GM21717 (cell line): ENCODE measurements around the gene PXDN.

Source experiments
- ATAC-seq: cut with Tn5 transposase; IDR thresholded peaks from one replicate; pipeline ENCODE4 v1.9.1; 2021; ENCODE audit warnings: mild to moderate bottlenecking, moderate library complexity; ENCODE audit not compliant: unreplicated experiment

The PXDN gene

DNA sequence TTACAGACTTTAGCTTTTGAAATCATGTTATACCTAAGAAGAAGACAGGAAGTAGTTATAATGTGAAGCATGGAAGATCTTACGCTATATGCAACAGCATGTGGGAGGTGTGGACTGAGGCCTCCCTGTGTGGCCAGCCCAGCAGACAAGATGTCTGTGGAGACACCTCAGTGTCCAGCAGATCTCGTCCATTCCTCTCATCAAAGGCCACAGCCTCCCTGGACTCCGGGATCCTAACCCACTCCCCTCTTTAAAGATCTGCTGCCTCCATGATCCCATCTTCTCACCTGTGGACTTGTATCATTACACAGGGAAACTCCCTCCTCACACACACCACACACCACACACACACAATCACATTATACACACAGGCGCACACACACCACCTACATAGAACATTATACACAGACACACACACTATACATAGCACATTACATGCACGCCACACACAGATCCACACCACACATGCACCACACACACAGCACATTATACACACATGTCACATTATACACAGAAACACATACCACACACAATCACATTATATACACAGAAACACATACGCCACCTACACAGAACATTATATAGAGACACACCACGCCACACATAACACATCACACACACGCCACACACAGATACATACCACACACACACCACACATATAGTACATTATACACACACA is 89.5 kb downstream of the PXDN start:
- no peak for ATAC-seq

DNA sequence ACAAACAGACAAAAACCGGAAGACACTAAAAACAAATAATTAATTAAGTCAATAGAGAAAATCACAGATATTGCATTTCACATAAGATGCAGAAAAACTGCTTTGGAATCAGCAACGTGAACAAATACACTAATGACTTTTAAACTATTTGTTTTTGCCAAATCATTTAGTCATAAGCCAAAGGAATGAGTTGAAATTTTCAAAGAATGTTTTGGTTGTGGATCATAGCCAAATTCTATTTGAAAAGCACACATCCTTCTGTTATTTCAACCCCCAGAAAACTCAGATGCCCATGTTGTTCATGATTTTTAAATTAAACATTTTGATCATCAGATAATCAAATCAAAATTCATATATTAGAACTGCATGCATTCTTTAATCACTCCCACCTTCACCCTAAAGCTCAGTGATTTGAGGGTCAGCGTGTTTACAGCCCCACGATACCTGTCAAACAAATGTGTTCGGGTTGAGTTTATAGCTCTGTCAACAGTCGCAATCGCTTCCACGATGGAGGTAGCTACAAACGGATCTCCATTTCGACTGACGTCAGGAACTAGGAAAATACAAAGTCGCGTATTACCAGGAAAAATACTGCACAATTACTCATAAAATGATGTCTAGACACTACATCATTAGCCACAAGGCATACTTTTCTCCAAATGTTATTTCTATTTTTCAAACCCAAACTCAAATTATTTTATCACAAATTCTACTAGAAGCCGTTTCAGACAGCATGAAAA is 90.2 kb downstream of the PXDN start:
- ATAC-seq, result no peak

DNA sequence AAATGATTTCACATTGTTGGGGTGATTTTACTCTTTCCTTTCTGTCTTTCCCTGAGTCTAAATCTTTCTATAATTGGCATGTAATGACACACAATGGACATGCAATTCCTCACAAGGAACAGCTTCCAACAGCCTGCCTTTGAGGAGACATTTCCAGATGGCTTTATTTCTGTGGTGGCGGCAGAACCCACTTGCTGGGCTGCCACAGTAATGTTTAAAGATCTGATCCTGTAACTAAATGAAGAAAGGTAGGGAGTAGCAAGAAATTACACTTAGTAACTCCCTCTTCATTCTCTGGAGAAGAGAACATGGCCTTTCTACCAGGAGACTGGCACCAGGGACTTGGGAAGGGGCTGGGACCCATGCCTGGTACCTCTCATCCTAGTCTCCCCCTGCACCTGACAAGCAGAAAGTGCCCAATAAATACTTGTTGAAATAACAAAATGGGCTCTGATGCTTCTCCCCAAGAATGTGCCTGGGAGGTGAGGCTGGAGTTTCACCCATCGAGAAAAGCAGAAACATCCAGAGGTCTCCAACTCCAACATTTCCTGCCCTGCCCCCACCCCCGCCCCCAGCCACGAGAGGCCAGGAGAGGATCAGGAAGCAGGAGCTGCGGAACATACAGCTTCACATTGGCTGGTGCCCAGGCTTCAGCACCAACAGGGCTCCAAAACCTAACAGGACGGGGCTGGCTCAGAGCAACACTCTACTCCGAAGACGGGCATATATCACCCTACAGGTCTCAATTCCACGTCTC is 92.1 kb downstream of the PXDN start:
- no peak for ATAC-seq

DNA sequence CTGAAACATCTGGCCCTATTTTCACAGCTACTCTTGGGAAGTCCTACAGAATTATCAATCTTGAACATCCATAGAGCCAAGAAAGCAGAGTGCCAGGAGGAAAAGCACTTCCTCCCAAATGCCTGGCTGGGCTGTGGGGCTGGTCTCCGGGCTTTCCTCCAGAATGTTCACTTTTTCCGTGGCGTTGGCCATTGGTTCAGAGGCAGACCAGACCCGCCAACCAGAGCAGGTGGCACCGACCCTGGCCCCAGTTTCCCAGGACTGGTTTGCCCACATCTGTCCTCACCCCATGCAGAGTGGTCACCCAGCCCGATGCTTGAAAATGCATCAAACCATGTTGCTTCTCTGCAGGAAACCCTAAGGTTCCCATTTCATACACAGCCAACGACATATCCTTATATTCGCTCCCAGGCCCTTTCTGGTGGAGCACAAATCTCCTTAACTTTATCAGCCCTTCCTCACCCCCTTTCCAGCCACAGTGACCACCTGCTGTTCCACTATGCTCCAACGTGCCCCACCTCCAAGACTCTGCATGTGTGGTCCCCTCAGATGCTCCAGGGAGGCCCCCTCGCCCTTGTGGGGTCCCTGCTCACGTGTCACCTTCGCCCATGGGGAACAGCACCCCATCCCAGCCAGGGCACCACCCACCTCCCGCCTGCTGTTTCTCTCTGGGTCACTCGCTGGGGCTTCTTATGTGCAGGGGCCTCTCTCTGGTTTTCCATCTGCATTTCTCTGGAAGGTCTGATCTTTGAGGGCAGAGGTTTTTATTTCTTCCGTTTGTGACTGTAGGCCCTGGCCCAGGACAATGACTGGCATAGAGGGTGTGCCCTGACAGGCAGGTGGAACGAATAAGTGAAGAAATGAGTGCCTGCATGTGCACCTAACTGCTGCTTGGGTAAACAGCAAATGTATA is 92.9 kb downstream of the PXDN start:
- no peak for ATAC-seq

DNA sequence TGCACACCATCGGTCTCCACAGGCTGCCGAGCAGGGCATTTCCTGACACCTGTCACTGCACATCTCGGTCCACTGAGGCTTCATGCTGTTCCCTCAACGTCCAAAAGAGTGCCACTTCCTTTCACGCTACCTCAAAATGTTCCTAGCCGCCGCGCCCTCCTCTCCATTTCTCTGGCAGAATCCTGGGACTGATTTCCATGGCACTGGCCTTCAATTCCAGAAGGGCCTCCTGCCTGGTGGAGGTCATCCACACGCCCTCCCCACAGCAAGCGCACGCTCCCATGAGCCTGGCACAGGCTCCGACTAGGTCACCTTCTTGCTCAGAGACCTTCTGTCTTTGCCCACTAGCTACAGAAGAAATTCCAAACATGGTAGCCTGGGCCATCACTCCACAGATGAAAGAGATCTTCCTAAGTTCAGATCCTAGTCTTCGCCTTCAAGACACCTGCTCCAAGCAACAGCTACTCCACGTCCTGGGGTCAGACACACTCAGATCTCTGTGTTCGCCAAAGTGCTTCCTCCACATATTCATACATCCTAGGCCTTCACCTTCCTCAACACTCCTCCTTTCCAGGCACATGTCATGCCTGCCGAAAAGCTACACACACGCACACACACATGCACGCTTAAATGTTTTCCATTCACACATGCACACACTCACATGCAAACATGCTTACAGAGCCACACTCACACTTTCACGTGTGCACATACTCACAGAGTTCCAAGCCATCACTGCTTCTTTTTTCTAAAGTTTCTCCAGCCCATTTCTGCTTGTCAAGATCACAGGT is 94.0 kb downstream of the PXDN start:
- no peak for ATAC-seq

DNA sequence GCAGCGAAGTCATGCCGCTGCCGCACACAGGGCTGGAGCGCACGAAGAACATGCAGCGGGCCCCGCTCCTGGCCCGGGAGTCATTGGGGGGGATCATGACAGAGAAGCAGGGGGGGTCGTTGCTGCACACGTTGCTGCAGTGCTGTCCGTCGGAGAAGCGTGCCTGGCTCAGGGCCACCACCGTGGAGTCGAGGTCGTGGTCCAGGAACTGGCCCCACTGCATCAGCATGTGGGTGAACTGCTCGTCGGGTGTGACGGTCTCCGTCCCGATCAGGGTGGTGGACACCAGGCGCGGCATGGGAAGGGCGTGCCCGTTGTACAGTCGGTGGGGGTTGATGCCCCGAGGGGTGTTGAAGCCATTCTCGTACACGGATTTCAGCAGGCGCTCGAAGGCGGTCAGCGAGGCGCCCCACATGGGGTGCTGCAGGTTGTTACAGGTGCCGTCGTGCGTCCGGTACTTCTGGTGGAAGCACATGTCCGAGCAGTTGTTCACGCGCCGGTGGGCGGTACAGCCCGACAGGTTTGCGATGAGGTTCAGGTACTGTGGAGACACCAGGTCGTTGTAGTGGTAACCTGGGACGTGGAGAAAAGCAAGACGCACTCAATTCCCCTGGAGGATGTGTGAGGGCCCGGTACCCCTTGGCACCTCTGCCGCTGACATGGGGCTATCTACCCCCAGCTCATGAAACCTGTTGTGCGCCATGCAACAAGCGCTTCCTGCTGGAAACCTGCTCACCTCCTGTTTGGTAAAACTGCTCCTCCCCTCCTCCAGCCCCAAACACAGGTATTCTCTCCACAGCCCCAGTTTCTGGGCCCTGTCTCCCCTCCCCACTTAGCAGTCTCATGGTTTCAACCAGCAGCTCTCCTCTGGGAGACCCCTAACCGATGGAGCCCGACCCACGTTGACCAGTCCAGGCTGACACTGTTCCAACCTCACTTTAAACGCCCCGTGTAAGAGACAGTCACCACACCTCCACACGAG is 94.9 kb downstream of the PXDN start:
- no peak for ATAC-seq

DNA sequence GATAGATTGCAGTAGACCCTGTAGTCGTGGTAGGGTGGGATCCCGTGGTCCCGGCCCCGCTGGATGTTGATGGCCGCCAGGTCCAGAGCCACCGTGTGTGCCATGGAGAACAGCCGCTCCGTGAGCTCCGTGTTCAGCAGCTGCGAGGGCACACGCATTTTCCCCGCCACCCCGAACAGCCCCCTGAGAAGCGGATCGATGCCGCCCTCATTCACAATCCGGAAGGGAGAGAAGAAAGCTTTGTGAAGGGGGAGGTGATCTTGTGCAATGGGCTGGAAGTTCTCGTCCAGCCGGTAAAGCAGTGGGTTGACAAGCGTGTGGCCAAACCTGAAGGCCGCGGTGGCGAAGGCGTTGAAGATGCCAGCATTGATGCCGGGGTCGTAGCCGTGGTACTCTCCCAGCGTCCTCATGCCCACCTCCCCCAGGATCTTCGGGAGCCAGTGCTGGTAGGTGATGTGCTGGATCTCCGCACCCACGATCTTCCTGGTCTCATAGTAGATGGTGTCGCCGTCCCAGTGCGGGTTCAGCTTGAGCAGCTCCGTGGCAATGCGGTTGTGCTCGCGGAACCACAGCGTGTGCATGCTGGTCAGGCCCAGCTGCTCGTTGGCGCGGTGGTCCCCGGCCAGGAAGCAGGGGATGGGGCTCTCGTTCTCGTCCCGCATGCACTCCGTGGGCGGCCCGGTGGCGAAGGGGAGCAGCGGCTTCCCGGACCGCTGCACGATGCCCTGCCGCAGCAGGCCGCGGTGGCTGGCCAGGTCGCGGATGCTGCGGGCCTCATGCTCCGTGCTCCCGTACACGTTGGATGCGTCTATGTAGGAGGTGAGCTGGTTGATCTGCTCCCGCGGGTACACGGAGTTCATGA is 95.8 kb downstream of the PXDN start:
- no peak for ATAC-seq

DNA sequence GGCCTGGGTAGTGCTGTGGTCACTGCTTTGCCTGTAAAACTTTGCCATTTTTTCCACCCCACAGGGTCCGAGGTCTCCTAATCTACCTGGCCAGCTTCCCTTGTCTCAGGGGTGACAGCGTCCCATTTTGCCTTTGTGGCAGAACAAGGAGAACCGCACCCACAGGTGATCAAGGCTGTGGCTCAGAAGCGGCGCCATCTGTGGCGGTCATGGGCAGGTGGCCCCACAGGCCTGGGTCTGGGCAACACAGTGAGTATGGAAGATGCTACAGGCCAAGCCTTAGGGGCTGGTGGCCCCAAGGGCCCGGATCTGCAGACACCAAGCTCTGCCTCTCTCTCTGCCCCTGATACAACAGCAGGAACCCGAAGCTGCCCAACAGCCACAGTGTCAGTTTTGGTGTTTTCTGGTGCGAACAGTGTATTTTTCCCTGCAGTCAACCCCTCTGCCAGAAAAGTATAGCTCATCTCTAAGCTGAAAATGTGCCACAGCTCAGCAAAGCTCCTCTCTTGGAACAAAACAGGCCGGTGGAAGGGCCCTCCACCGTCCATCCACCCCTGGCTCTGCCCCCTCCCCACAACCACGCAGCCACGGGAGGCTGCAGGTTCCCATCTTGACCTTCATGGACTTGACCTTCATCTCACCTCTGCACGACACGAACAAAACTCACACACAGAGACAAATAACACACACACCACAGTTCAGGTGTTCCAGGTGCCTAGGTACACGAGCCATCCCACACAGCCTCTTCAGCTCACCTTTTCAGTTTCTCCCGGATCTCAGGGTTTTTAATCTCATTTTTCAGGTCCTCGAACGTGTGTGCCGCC is 96.7 kb downstream of the PXDN start:
- ATAC-seq, result no peak

DNA sequence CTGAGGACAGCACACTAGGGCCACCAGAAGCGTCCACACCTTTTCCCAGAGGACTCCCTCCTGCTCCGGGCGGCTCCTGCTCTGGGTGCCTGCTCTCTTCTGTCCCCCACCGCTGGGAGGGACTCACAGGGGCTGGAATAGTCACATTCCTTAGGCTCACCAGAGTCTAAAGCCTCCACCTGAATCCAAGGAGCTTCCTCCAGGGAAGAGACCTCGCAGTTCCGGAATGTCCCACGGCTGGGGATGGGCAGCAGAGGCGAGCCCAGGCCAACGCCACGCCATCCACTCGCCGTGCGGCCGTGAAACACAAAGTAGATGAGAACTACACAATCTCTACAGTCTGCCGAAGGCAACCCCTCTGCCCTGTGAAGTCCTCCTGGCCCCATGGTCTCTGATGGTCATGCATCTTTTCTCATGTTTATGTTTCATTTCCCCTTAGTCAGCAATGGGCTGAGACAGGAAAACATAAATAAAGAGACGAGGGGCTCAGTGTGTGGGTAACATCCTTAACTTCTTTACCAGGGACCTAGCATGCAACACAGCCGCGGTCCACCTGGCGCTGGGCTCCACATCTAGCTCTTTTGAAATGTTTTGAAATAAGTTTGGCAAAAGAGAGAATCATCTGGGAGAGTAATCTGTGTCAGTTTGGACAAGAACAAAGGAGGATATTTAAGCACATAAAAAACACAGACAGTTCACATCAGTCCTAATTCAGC is 98.4 kb downstream of the PXDN start:
- ATAC-seq, result no peak

DNA sequence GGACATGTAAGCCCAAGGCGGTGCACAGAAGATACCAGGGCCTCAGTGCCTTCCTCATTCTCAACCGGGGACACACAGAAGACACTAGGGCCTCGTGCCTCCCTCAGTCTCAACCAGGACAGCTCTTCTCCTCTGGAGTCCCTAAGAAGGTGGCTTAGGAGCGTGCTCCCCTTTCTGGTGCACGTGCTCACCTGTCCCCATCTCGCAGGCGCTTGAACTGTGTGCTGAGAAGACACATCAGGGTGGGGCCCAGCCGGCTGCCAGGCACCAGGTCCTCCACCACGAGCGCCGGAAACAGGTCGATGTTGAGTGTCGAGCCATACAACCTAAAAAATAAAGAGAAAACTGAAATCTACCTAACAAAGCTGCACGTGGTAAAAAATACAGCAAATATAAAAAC is 99.9 kb downstream of the PXDN start:
- no peak for ATAC-seq

DNA sequence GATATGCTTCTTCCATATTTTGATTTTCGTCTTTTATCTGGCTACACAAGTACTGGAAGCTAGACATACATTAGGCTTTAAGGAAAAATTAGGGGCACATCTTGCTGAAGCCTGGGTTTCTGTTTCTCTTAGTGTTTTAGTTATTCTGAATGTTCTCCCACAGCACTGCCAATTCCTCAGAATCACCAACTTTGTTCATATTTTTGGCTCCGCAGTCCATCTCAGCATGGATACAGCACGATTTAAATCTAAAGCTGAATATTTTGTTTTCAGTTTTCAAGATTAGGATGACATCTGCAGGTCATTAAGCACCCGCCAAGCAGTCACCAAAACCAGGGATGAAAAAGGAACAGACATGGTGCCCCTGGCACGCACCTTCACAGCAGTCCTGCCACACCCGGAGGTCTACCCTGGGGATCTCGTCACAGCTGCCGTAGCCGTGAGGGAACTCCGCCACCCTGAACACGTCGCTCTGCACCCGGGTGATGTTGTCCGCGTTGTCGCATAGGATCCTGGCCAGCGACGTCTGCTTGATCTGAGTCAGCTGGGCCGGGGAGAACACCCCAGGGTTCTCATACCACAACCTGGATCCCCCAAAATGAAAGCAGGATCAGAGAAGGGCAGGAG is 101.2 kb downstream of the PXDN start:
- ATAC-seq, result no peak

DNA sequence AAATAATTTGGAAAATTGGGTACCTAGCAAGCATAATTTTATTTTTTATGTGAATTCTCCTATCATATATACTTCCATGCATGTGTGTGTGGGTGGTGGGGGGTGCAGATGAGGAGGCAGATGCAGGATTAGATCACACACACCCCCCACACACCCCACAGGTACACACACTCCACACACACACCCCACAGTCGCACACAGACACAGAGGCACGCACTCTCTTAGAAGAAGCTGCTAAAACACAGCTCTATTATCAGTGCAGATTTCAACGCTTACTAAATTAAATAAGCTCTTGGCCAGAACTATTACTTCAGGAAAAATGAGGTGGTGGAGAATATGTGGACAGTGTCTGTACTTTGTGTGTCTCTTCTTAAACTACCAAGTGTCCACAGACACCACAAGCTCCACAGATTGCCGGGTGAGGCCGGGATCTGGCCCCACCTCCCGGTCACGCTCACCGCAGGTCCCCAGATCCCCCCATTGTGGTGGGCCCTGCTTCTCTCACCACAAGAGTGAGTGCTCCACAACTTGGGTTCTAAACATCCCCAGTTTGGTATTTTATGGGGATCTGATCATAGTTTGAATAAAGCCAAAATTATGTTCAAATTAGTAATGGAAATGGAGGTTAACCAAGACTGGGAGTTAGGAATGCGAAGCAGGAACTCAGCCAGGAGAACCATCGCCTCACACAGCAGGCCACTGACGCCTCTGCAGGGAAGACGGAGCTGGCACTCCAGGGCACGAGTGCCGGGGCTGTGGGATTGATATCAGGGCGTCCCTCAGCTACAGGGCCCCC is 102.1 kb downstream of the PXDN start:
- ATAC-seq, result no peak

DNA sequence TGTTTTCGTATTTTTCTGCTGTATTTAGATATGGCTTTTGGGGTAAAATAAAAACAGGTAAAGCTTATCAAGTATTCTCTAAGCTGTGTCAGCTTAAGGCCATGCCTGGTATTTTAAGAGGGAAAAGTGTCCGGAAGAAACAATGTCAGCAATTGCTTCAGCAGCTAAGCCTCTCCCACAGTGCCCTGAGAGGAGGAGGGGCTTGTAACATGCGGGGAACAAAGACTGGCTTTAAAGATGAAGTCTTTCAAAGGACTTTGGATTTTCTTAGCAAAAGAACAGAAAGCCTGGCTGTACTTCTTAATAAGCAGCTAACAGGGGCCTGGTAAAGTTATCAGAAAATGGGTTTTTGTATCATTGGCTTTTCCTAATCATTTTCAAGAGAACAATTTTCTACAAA is 102.8 kb downstream of the PXDN start:
- ATAC-seq, result no peak

DNA sequence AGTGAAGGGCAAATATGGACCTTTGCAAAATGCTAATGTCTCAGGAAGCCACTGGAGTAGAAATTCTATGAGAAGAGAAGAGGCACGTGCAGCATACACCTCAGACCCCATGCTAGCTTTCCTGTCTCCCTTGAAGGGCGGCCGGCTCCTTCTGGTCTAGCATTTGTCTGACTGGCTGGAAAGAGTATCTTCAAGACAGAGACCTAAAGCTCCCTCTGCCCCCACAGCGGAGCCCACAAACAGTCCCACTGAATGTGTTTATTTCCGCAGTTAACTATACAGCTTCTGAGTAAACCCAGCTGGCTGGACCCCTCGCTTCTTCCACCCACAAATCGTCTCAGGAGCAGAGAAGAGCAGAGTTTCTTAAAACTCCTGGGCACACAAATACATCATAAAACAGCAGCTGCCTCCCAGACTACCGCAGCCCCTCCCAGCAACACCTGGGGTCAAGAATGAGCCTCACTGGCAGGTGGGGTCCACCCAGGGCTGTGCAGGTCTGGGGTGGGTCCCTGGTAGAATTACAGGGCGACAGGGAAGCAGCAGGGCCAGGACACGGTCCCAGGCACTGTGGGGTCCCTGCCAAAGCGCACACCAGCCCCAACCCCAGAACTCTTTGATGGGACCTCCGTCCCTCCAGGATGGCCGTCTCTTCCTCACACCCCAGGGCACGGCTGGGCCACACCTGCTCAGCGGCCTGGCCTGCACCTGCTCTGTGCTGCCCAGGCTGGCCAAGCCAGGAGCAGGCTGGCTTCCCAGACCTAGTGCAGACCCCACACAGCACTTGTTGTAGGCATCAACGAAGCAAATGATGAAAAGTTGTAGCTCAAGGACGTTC is 103.8 kb downstream of the PXDN start:
- ATAC-seq, result no peak
